NB4 (cell line): ENCODE measurements around the gene NCBP2L.
"Not testable (repeated sequence)": the region's sequence is repeated elsewhere in the genome, so short reads cannot be mapped to it uniquely, and the experiment has no call there.

Experiments used
- DNase-seq: peaks from one replicate; pipeline ENCODE4 v3.0.0; 2010; ENCODE audit warnings: low read depth
- H3K4me3 ChIP-seq: one replicate; pipeline ENCODE4 v1.5.1; 2011; ENCODE audit warnings: mild to moderate bottlenecking, low read depth, low read length, moderate library complexity
- MYC ChIP-seq: IDR thresholded peaks from 2 replicates; pipeline ENCODE4 v1.6.1; 2011; ENCODE audit warnings: low read depth, low read length
- POLR2A ChIP-seq: IDR thresholded peaks from 2 replicates; pipeline ENCODE4 v1.6.1; 2011; ENCODE audit warnings: mild to moderate bottlenecking; ENCODE audit not compliant: insufficient read length; ENCODE audit errors: extremely low read depth
- TF ChIP-seq, protein P1 (sequence below): IDR thresholded peaks from one replicate; pipeline ENCODE4 v1.5.1; 2012; ENCODE audit warnings: low read depth, low read length
- TF ChIP-seq, protein P2 (sequence below): IDR thresholded peaks from 2 replicates; pipeline ENCODE4 v1.6.1; 2011; ENCODE audit warnings: low read depth, low read length

Gene NCBP2L

DNA sequence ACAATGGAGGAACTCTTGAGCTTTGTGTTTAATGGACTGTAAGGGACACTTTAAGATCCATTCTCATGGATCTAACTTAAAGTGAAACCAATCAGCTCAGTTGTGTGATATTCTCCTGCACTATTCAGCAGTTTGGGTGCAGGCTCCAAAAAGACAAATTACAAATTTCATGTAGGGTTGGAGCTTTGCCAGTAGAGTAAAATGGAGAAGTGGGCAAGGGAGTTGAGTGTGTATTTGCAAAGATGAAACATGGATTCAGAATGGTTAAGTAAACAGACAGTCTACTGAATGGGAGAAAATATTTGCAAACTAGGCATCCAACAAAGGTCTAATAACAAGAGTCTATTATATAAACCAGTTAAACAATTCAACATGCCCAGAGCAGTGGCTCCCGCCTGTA, 26.9 kb downstream of the NCBP2L start:
- TF ChIP-seq, protein P1, sequence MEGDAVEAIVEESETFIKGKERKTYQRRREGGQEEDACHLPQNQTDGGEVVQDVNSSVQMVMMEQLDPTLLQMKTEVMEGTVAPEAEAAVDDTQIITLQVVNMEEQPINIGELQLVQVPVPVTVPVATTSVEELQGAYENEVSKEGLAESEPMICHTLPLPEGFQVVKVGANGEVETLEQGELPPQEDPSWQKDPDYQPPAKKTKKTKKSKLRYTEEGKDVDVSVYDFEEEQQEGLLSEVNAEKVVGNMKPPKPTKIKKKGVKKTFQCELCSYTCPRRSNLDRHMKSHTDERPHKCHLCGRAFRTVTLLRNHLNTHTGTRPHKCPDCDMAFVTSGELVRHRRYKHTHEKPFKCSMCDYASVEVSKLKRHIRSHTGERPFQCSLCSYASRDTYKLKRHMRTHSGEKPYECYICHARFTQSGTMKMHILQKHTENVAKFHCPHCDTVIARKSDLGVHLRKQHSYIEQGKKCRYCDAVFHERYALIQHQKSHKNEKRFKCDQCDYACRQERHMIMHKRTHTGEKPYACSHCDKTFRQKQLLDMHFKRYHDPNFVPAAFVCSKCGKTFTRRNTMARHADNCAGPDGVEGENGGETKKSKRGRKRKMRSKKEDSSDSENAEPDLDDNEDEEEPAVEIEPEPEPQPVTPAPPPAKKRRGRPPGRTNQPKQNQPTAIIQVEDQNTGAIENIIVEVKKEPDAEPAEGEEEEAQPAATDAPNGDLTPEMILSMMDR: no peak
- no peak for TF ChIP-seq POLR2A
- TF ChIP-seq, protein P2, sequence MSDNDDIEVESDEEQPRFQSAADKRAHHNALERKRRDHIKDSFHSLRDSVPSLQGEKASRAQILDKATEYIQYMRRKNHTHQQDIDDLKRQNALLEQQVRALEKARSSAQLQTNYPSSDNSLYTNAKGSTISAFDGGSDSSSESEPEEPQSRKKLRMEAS: no peak
- no peak for TF ChIP-seq MYC
- DNase-seq: no peak
- H3K4me3 ChIP-seq: no peak overlapping the region

DNA sequence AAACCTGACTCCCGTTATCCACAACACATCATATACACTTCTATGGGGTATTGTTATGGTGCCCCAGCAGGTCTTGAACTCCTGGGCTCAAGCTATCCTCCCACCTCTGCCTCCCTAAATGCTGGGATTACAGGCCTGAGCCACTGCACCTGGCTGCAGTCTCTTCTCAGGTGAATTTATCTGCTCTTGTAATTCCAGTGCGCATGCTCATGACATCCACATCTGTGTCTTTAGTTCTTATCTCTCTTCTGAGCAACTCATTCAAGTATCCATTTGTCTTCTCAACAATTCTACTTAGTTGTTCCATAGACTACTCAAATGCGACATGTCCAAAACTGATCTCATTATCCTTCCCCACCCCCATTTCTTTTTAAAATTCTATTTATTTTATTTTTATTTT, 27.6 kb downstream of the NCBP2L start:
- H3K4me3 ChIP-seq: no peak overlapping the region
- no peak for DNase-seq
- TF ChIP-seq, protein P1: no peak
- no peak for TF ChIP-seq POLR2A
- TF ChIP-seq, protein P2: no peak

DNA sequence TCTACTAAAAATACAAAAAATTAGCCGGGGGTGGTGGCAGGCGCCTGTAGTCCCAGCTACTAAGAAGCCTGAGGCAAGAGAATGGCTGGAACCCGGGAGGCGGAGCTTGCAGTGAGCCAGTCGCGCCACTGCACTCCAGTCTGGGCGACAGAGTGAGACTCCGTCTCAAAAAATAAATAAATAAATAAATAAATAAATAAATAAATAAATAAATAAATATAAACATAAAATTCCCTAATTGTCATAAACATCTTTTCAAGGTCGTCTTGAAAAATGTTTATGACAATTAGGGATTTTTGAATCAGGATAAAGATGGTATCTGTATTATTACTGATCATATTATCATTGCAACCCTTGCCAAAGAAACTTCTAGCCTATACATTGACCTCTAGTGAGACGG, 32.5 kb downstream of the NCBP2L start:
- not testable (repeated sequence) for H3K4me3 ChIP-seq, DNase-seq

DNA sequence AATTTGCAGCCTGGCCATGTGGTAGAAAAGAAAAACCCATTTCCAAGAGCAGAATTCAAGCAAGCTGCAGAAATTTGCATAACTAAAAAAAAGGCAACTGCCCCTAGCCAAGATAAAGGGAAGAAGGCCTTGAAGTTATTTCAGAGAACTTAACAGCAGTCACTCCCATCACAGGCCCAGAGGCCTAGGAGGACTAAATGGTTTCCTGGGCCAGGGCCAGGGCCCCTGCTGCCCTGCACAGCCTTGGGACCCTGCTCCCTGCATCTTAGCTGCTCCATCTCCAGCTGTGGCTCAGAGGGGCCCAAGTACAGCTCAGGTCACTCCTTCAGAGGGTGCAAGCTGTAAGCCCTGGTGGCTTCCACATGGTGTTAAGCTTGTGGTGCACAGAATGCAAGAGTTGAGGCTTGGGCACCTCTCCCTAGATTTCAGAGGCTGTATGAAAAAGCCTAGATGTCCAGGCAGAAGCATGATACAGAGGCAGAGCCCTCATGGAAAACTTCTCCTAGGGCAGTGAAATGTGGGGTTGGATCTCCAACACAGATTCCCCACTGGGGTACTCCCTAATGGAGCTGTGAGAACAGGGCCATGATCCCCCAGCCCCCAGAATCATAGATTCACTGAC, 41.5 kb downstream of the NCBP2L start:
- no peak overlapping the region for H3K4me3 ChIP-seq
- no peak for TF ChIP-seq POLR2A
- no peak for TF ChIP-seq MYC
- TF ChIP-seq, protein P2: no peak
- TF ChIP-seq, protein P1: no peak
- DNase-seq: no peak

DNA sequence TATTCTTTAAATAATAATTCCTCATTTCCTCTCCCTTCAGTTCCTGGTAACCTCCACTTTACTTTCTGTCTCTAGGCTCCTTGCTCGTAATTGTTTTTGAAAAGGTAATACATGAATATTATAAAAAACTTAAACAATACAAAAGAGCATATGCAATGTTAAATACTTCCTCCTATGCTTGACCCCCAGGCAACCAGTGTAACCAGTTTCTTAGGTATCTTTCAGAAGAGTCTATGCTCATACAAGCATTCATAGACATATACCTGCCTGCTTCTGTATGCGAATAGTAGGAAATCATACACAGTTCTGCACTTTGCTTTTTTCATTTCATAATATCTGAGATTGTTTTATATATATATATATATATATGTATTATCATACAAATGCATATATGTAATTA, 45.5 kb downstream of the NCBP2L start:
- no peak overlapping the region for H3K4me3 ChIP-seq
- TF ChIP-seq MYC: no peak
- no peak for TF ChIP-seq POLR2A
- TF ChIP-seq, protein P2: no peak
- TF ChIP-seq, protein P1: no peak
- no peak for DNase-seq

DNA sequence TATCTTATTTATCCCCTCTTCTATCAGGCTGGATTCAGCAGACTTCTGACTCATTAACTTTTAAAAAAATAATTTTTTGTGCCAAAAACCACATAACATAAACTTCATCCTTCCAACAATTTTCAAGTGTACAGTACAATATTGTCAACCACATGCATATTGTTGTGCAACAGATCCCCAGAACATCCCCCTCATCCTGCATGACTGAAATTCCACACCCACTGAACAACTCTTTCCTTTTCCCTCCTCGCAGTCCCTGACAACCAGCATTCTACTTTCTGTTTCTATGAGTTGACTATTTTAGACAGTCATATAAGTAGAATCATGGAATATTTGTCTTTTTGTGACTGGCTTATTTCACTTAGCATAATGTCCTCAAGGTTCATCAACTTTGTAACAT, 45.9 kb downstream of the NCBP2L start:
- TF ChIP-seq MYC: no peak
- TF ChIP-seq, protein P2: no peak
- TF ChIP-seq POLR2A: no peak
- TF ChIP-seq, protein P1: no peak
- H3K4me3 ChIP-seq: no peak overlapping the region
- DNase-seq: no peak
